Endothelial cell (in vitro differentiated cells): Measurements from ENCODE around the gene PLCL2. TPM values are rescaled to one million over a fixed set of nuclear protein-coding genes. Genes with fewer than 3 reads are reported as not detected.

Experiments
- DNase-seq: peaks from one replicate; pipeline ENCODE4 v3.0.0; 2021; ENCODE audit warnings: low spot score
- H3K27ac Mint-ChIP-seq: one replicate; pipeline ENCODE4 v1.8.0; 2021; ENCODE audit warnings: mixed read lengths, inconsistent platforms; ENCODE audit not compliant: unreplicated experiment
- H3K27me3 Mint-ChIP-seq: one replicate; pipeline ENCODE4 v1.8.0; 2021; ENCODE audit warnings: mild to moderate bottlenecking, moderate library complexity, mixed read lengths, inconsistent platforms; ENCODE audit not compliant: unreplicated experiment
- H3K36me3 Mint-ChIP-seq: one replicate; pipeline ENCODE4 v1.8.0; 2021; ENCODE audit warnings: mild to moderate bottlenecking, low read depth, mixed read lengths, inconsistent platforms; ENCODE audit not compliant: unreplicated experiment
- H3K4me1 Mint-ChIP-seq: one replicate; pipeline ENCODE4 v1.8.0; 2021; ENCODE audit warnings: mild to moderate bottlenecking, mixed read lengths, inconsistent platforms; ENCODE audit not compliant: unreplicated experiment
- H3K4me3 Mint-ChIP-seq: one replicate; pipeline ENCODE4 v1.8.0; 2021; ENCODE audit warnings: mild to moderate bottlenecking, mixed read lengths, inconsistent platforms; ENCODE audit not compliant: unreplicated experiment
- H3K9me3 Mint-ChIP-seq: one replicate; pipeline ENCODE4 v1.8.0; 2021; ENCODE audit warnings: mixed read lengths, inconsistent platforms; ENCODE audit not compliant: unreplicated experiment
- total RNA-seq: library from RNA; stranded (reverse); fragmentation: NEBNext Ultra II Directional; extraction: Animal tissue kit (Norgen Biotek cat#: 25700); gene quantifications from one replicate; pipeline ENCODE4 v1.2.1, GENCODE V29; 2021; ENCODE audit not compliant: unreplicated experiment
- TF ChIP-seq, protein P1 (sequence below): fragments of 200-600 bp; sonication (generic); IDR thresholded peaks from one replicate; pipeline ENCODE4 v1.5.0; 2021; ENCODE audit warnings: antibody characterized with exemption; ENCODE audit not compliant: unreplicated experiment

The PLCL2 gene
- total RNA-seq, 1 donor from 2014 or later = 18.8 TPM

GRCh38 chr3:16884084-16884747 is 539 bp upstream of the PLCL2 start:
- peaks cover 16% of the 10 kb centered on the region for H3K4me1 Mint-ChIP-seq
- peaks cover 12% of the 10 kb centered on the region for H3K27me3 Mint-ChIP-seq
- DNase-seq = peak; percentile 91
- peaks cover 4% of the 10 kb centered on the region for H3K36me3 Mint-ChIP-seq
- no peak overlapping the region for H3K27ac Mint-ChIP-seq
- TF ChIP-seq, protein P1, sequence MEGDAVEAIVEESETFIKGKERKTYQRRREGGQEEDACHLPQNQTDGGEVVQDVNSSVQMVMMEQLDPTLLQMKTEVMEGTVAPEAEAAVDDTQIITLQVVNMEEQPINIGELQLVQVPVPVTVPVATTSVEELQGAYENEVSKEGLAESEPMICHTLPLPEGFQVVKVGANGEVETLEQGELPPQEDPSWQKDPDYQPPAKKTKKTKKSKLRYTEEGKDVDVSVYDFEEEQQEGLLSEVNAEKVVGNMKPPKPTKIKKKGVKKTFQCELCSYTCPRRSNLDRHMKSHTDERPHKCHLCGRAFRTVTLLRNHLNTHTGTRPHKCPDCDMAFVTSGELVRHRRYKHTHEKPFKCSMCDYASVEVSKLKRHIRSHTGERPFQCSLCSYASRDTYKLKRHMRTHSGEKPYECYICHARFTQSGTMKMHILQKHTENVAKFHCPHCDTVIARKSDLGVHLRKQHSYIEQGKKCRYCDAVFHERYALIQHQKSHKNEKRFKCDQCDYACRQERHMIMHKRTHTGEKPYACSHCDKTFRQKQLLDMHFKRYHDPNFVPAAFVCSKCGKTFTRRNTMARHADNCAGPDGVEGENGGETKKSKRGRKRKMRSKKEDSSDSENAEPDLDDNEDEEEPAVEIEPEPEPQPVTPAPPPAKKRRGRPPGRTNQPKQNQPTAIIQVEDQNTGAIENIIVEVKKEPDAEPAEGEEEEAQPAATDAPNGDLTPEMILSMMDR = peak; percentile 78
- H3K4me3 Mint-ChIP-seq = peak overlapping the region; percentile 91
- H3K9me3 Mint-ChIP-seq = no peaks in the 10 kb centered on the region

GRCh38 chr3:16885593-16886302 is 993 bp downstream of the PLCL2 start:
- Mint-ChIP-seq H3K9me3 (no peaks in the 10 kb centered on the region), H3K4me3 (peak overlapping the region; percentile 94), H3K27me3 (peaks cover 12% of the 10 kb centered on the region), H3K4me1 (peaks cover 20% of the 10 kb centered on the region), H3K36me3 (peaks cover 4% of the 10 kb centered on the region), H3K27ac (peak overlapping the region; percentile 78)
- no peak for DNase-seq
- TF ChIP-seq, protein P1 = no peak

DNA sequence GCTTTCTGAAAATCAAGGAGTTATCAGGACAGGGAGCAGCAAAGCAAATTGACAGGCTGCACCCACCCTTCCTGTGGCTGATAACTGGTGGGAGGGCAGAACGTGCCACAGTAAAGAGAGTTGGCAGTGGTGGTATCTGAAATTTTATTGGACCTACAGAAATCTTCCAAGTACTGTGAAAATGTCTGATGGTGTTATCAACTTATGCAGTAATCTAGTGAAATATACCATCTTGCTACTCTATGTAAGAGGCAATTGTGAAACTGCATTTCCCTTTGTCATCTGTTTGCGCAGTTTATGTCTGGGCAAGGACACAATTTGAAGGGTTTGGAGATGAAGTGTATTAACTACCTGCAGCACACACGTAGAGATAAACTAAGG is 1.5 kb downstream of the PLCL2 start:
- TF ChIP-seq, protein P1 = no peak
- Mint-ChIP-seq H3K36me3 (peaks cover 4% of the 10 kb centered on the region), H3K27ac (no peak overlapping the region), H3K9me3 (no peaks in the 10 kb centered on the region), H3K27me3 (peaks cover 12% of the 10 kb centered on the region), H3K4me3 (peak overlapping the region; percentile 94), H3K4me1 (peaks cover 25% of the 10 kb centered on the region)
- no peak for DNase-seq

GRCh38 chr3:16887130-16887529 is 2.4 kb downstream of the PLCL2 start:
- Mint-ChIP-seq H3K4me3 (no peak overlapping the region), H3K4me1 (peaks cover 25% of the 10 kb centered on the region), H3K9me3 (no peaks in the 10 kb centered on the region), H3K36me3 (peaks cover 4% of the 10 kb centered on the region), H3K27me3 (peaks cover 12% of the 10 kb centered on the region), H3K27ac (no peak overlapping the region)
- TF ChIP-seq, protein P1 = no peak
- no peak for DNase-seq

GRCh38 chr3:16888356-16888755 is 3.6 kb downstream of the PLCL2 start:
- Mint-ChIP-seq H3K27me3 (peaks cover 10% of the 10 kb centered on the region), H3K4me3 (no peak overlapping the region), H3K27ac (no peak overlapping the region), H3K4me1 (peaks cover 25% of the 10 kb centered on the region), H3K9me3 (no peaks in the 10 kb centered on the region), H3K36me3 (no peaks in the 10 kb centered on the region)
- TF ChIP-seq, protein P1 = no peak
- DNase-seq = no peak
